Endothelial cell of umbilical vein (primary cell): ENCODE data around the gene PPP1R7.

ENCODE experiments used
- CTCF ChIP-seq, 2 donors: IDR thresholded peaks; 1 replicate in 1 of 2; 2 replicates in 1 of 2; pipeline ENCODE4 v1.5.1; 2011; ENCODE audit warnings: low read length in 2 of 2, mild to moderate bottlenecking in 2 of 2, moderate library complexity in 2 of 2, control low read depth in 1 of 2, inconsistent platforms in 1 of 2, low read depth in 1 of 2; ENCODE audit not compliant: insufficient read depth in 1 of 2; ENCODE audit errors: extremely low read depth in 1 of 2
- MYC ChIP-seq: IDR thresholded peaks from one replicate; pipeline ENCODE4 v1.6.1; 2011; ENCODE audit warnings: mild to moderate bottlenecking, low read depth, low read length
- POLR2A ChIP-seq: IDR thresholded peaks from 2 replicates; pipeline ENCODE4 v1.6.1; 2012; ENCODE audit warnings: low read depth, mild to moderate bottlenecking, control low read depth, low read length
- POLR2AphosphoS5 ChIP-seq: IDR thresholded peaks from 2 replicates; pipeline ENCODE4 v1.6.1; 2012; ENCODE audit warnings: low read depth, mild to moderate bottlenecking, control low read depth, low read length, moderate library complexity; ENCODE audit not compliant: insufficient read depth

DNA sequence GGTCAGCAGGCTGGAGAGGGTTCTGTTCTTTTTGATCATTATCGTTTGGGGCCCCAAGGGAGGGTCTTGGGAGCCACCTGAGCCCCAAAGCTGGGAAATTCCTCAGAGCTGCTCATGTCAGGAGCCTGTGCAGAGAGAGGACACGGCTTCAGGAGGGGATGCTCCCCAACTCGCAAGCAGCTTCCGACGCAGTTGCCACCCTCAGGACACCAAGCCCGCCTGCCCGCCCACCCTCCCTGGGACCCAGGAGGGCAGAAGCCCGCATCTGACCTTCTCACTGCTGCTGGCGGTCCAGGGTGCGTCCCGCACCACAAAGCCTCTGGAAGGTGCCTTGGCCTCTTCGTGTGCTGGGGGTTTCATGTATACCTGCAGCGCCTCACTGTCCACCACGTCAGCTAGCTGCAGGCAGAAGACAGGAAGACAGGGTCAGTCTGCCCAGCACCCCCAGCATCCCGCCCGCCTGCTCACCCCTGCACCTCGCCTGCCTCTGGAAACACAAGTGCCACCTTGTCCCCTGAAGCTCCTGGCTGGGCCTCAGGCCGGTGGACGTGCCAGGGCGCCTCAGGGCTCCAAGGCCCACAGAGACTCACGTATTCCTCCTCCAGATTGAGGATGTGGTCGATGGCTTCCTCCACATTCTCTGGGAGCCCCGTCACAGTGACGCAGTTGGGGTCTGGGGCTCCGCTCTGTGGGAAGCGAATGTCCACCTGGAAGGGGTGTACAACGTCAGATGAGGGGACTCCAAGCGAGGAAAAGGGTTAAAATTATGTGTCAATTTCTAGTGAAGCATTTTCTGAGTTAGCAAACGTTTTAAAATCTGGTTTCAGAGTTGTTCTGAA, 79.5 kb downstream of the PPP1R7 start:
- TF ChIP-seq POLR2AphosphoS5 (no peak), CTCF (IDR thresholded peaks at IDR 0.05; ENCODE audit: extremely low read depth in 1 of 2, insufficient read depth in 1 of 2, low read depth in 1 of 2, low read length in 2 of 2) (no peak), POLR2A (no peak), MYC (no peak)
